ENCODE results near the gene ASIC1. TPM values are rescaled to one million over a fixed set of nuclear protein-coding genes. Genes with fewer than 3 reads are reported as not detected.

ASIC1 gene
- total and polyA plus RNA-seq, 5 donors: 1.3 to 4.5 (median 2.8) TPM

- 87% methylated on average over 5 of the region's 5 CpGs for WGBS
- intact Hi-C loops (cut with DNase I): no loop called here
- no peaks in the 10 kb centered on the region for H3K4me1 ChIP-seq (ENCODE audit: control insufficient read depth, insufficient read depth, low read length)
- no peaks in the 10 kb centered on the region for H3K9me3 ChIP-seq (ENCODE audit: control insufficient read depth, low read length)
- ATAC-seq: no peak
- no peaks in the 10 kb centered on the region for H3K27me3 ChIP-seq (ENCODE audit: control insufficient read depth, insufficient read depth)
- no peak overlapping the region for H3K4me3 ChIP-seq (ENCODE audit: low read length)
- H3K27ac ChIP-seq (ENCODE audit: low read length): no peak overlapping the region
- DNase-seq: no peak
Observed at GRCh38 chr12:50121641-50122040, 64.2 kb downstream of the ASIC1 start.

GRCh38 chr12:50123203-50123602 is 65.8 kb downstream of the ASIC1 start:
- intact Hi-C loops (cut with DNase I): no loop called here
- no peak for ATAC-seq
- Histone ChIP-seq H3K4me3 (ENCODE audit: low read length) (no peak overlapping the region), H3K27ac (ENCODE audit: low read length) (no peak overlapping the region), H3K27me3 (ENCODE audit: control insufficient read depth, insufficient read depth) (no peaks in the 10 kb centered on the region), H3K9me3 (ENCODE audit: control insufficient read depth, low read length) (no peaks in the 10 kb centered on the region), H3K4me1 (ENCODE audit: control insufficient read depth, insufficient read depth, low read length) (peaks cover 3% of the 10 kb centered on the region)
- DNase-seq: no peak
- WGBS: 75% methylated on average over 2 of the region's 2 CpGs

GRCh38 chr12:50127546-50127945 is 70.2 kb downstream of the ASIC1 start:
- 68% methylated on average over 2 of the region's 2 CpGs for WGBS
- no peak overlapping the region for H3K4me3 ChIP-seq (ENCODE audit: low read length)
- intact Hi-C loops (cut with DNase I): no loop called here
- no peaks in the 10 kb centered on the region for H3K27me3 ChIP-seq (ENCODE audit: control insufficient read depth, insufficient read depth)
- H3K27ac ChIP-seq (ENCODE audit: low read length): no peak overlapping the region
- DNase-seq (no peak), ATAC-seq (peak; percentile 28 to 62)
- H3K4me1 ChIP-seq (ENCODE audit: control insufficient read depth, insufficient read depth, low read length): peaks cover 3% of the 10 kb centered on the region
- H3K9me3 ChIP-seq (ENCODE audit: control insufficient read depth, low read length): no peaks in the 10 kb centered on the region

- DNase-seq: no peak
- no peak overlapping the region for H3K27ac ChIP-seq (ENCODE audit: low read length)
- intact Hi-C loops (cut with DNase I): no loop called here
- H3K9me3 ChIP-seq (ENCODE audit: control insufficient read depth, low read length): no peaks in the 10 kb centered on the region
- no peaks in the 10 kb centered on the region for H3K27me3 ChIP-seq (ENCODE audit: control insufficient read depth, insufficient read depth)
- H3K4me3 ChIP-seq (ENCODE audit: low read length): no peak overlapping the region
- ATAC-seq: no peak
- H3K4me1 ChIP-seq (ENCODE audit: control insufficient read depth, insufficient read depth, low read length): peaks cover 3% of the 10 kb centered on the region
- WGBS: 64% methylated on average over 4 of the region's 4 CpGs
Observed at GRCh38 chr12:50129290-50129689, 71.9 kb downstream of the ASIC1 start.

- ATAC-seq (no peak), DNase-seq (no peak)
- H3K27me3 ChIP-seq (ENCODE audit: control insufficient read depth, insufficient read depth): no peaks in the 10 kb centered on the region
- H3K4me3 ChIP-seq (ENCODE audit: low read length): no peak overlapping the region
- WGBS: 79% methylated on average over 2 of the region's 2 CpGs
- no peak overlapping the region for H3K27ac ChIP-seq (ENCODE audit: low read length)
- intact Hi-C loops (cut with DNase I): no loop called here
- peaks cover under 1% of the 10 kb centered on the region for H3K4me1 ChIP-seq (ENCODE audit: control insufficient read depth, insufficient read depth, low read length)
- no peaks in the 10 kb centered on the region for H3K9me3 ChIP-seq (ENCODE audit: control insufficient read depth, low read length)
Observed at GRCh38 chr12:50132505-50133135, 75.2 kb downstream of the ASIC1 start.

Other genes with a start within 250 kb of the ASIC1 start
- 10 to 100 TPM; 20.3 to 23.2 (median 21.1) TPM for gene NCKAP5L, start 229.2 kb upstream of the ASIC1 start, total RNA-seq
- gene NCKAP5L, start 229.2 kb upstream of the ASIC1 start, polyA plus RNA-seq: 18.1 TPM
- 1 to 10 TPM; 2.9 to 3.6 (median 3.2) TPM for gene BCDIN3D, start 214.5 kb upstream of the ASIC1 start, total RNA-seq
- 2.2 TPM for gene BCDIN3D, start 214.5 kb upstream of the ASIC1 start, polyA plus RNA-seq
- gene FAIM2, start 153.7 kb upstream of the ASIC1 start, total RNA-seq: 10 to 100 TPM; 10.4 to 31.1 (median 17.4) TPM
- gene FAIM2, start 153.7 kb upstream of the ASIC1 start, polyA plus RNA-seq: 37.4 TPM
- gene AQP2, start 106.9 kb upstream of the ASIC1 start, total RNA-seq: 1 to 10 TPM in 1 of 4 donors, under 1 TPM in 3; 0.17 to 1.1 (median 0.52) TPM
- gene AQP2, start 106.9 kb upstream of the ASIC1 start, polyA plus RNA-seq: 0.77 TPM
- 1 to 10 TPM; 2.0 to 7.0 (median 2.8) TPM for gene AQP5, start 95.7 kb upstream of the ASIC1 start, total RNA-seq
- gene AQP5, start 95.7 kb upstream of the ASIC1 start, polyA plus RNA-seq: 6.7 TPM
- under 1 TPM in 3 of 4 donors, not detected in 1; 0.15 to 0.25 (median 0.17) TPM for gene AQP6, start 84.6 kb upstream of the ASIC1 start, total RNA-seq
- gene AQP6, start 84.6 kb upstream of the ASIC1 start, polyA plus RNA-seq: 0.32 TPM
- 1 to 10 TPM; 3.2 to 8.2 (median 6.3) TPM for gene RACGAP1, start 32.1 kb upstream of the ASIC1 start, total RNA-seq
- 1.5 TPM for gene RACGAP1, start 32.1 kb upstream of the ASIC1 start, polyA plus RNA-seq
- 10 to 100 TPM; 15.8 to 24.5 (median 19.7) TPM for gene SMARCD1, start 27.7 kb downstream of the ASIC1 start, total RNA-seq
- 11.6 TPM for gene SMARCD1, start 27.7 kb downstream of the ASIC1 start, polyA plus RNA-seq
- gene GPD1, start 46.4 kb downstream of the ASIC1 start, total RNA-seq: 10 to 100 TPM in 2 of 4 donors, 1 to 10 TPM in 2; 4.1 to 18.4 (median 9.6) TPM
- gene GPD1, start 46.4 kb downstream of the ASIC1 start, polyA plus RNA-seq: 24.6 TPM
- 100 to 1,000 TPM; 141 to 203 (median 167) TPM for gene COX14, start 54.6 kb downstream of the ASIC1 start, total RNA-seq
- gene COX14, start 54.6 kb downstream of the ASIC1 start, polyA plus RNA-seq: 258 TPM
- 10 to 100 TPM; 14.0 to 18.8 (median 17.7) TPM for gene CERS5, start 109.8 kb downstream of the ASIC1 start, total RNA-seq
- gene CERS5, start 109.8 kb downstream of the ASIC1 start, polyA plus RNA-seq: 15.6 TPM
- 10 to 100 TPM; 21.9 to 33.5 (median 23.3) TPM for gene LIMA1, start 225.9 kb downstream of the ASIC1 start, total RNA-seq
- 19.9 TPM for gene LIMA1, start 225.9 kb downstream of the ASIC1 start, polyA plus RNA-seq

Measured in right cardiac atrium (tissue), 5 donors.